ENCODE measurements around the gene IL10RB. TPM values are rescaled to one million over a fixed set of nuclear protein-coding genes. Genes with fewer than 3 reads are reported as not detected.

The IL10RB gene
- total and polyA plus RNA-seq, 4 donors: 26.7 to 89.1 (median 42.9) TPM

GRCh38 chr21:33345751-33346238, 79.6 kb downstream of the IL10RB start:
- Histone ChIP-seq H3K4me1 (ENCODE audit: control insufficient read depth in 5 of 5, insufficient read depth in 5 of 5, low read length in 5 of 5) (no peaks in the 10 kb centered on the region), H3K36me3 (ENCODE audit: control insufficient read depth in 4 of 4, insufficient read depth in 4 of 4, low read length in 4 of 4) (peaks cover 11 to 26% (median 19%) of the 10 kb centered on the region in 4 donors), H3K27ac (ENCODE audit: low read depth in 1 of 2, low read length in 1 of 2) (no peak overlapping the region), H3K4me3 (no peak overlapping the region), H3K27me3 (ENCODE audit: control insufficient read depth in 3 of 3, insufficient read depth in 3 of 3, low read length in 2 of 3) (no peaks in the 10 kb centered on the region), H3K9ac (ENCODE audit: insufficient read depth in 1 of 2, low read length in 2 of 2) (no peak overlapping the region), H3K9me3 (ENCODE audit: control insufficient read depth in 4 of 4, insufficient read depth in 3 of 4, low read length in 3 of 4) (no peaks in the 10 kb centered on the region)
- DNase-seq (no peak), ATAC-seq (ENCODE audit: insufficient read depth, low FRiP score) (no peak)
- WGBS, 2 donors: 94 to 96% methylated on average over 5 of the region's 5 CpGs
- no peak for TF ChIP-seq CTCF (IDR thresholded peaks at IDR 0.05; ENCODE audit: control extremely low read depth, extremely low read depth)

Other genes starting within 250 kb of the IL10RB start
- gene OLIG2, start 240.4 kb upstream of the IL10RB start, total RNA-seq: 1 to 10 TPM in 1 of 2 donors, under 1 TPM in 1; 0.18 to 1.1 TPM
- gene OLIG2, start 240.4 kb upstream of the IL10RB start, polyA plus RNA-seq: 1 to 10 TPM in 1 of 2 donors, under 1 TPM in 1; 0.04 to 1.3 TPM
- 1 to 10 TPM; 1.2 to 1.5 TPM for gene OLIG1, start 196.2 kb upstream of the IL10RB start, total RNA-seq
- gene OLIG1, start 196.2 kb upstream of the IL10RB start, polyA plus RNA-seq: 1 to 10 TPM; 1.9 to 4.1 TPM
- gene IFNAR2, start 36.4 kb upstream of the IL10RB start, total RNA-seq: 10 to 100 TPM; 22.6 to 38.4 TPM
- gene IFNAR2, start 36.4 kb upstream of the IL10RB start, polyA plus RNA-seq: 10 to 100 TPM; 21.4 to 32.4 TPM
- 10 to 100 TPM; 48.1 to 58.7 TPM for gene IFNAR1, start 58.6 kb downstream of the IL10RB start, total RNA-seq
- gene IFNAR1, start 58.6 kb downstream of the IL10RB start, polyA plus RNA-seq: 10 to 100 TPM; 14.3 to 54.8 TPM
- gene IFNGR2, start 137.0 kb downstream of the IL10RB start, total RNA-seq: 10 to 100 TPM; 60.8 to 82.4 TPM
- gene IFNGR2, start 137.0 kb downstream of the IL10RB start, polyA plus RNA-seq: 100 to 1,000 TPM in 1 of 2 donors, 10 to 100 TPM in 1; 58.6 to 198 TPM
- 10 to 100 TPM; 51.4 to 73.6 TPM for gene TMEM50B, start 213.6 kb downstream of the IL10RB start, total RNA-seq
- 10 to 100 TPM; 35.4 to 45.3 TPM for gene TMEM50B, start 213.6 kb downstream of the IL10RB start, polyA plus RNA-seq
- 1 to 10 TPM; 1.3 TPM for gene DNAJC28, start 225.3 kb downstream of the IL10RB start, total RNA-seq
- 1 to 10 TPM in 1 of 2 donors, under 1 TPM in 1; 0.74 to 1.6 TPM for gene DNAJC28, start 225.3 kb downstream of the IL10RB start, polyA plus RNA-seq